GM18507 (cell line): Measurements from ENCODE around the gene LPP.
A peak's percentile ranks its signal among the peaks of the same experiment; 100 is the strongest.

Experiments
- DNase-seq: peaks from one replicate; pipeline ENCODE4 v3.0.0; 2011; ENCODE audit warnings: low read depth; ENCODE audit not compliant: insufficient read length; ENCODE audit errors: extremely low spot score
- FAIRE-seq: peaks from 2 replicates; lab custom pipeline; 2011; peaks lifted over from hg19 to GRCh38; lab: Jason Lieb, UNC

Gene LPP

GRCh38 chr3:188309437-188310269, 155.7 kb downstream of the LPP start:
- peak; percentile 38 for DNase-seq
- FAIRE-seq, result peak; percentile 78

- DNase-seq (no peak), FAIRE-seq (no peak)
These were observed 156.3 kb downstream of the LPP start for GRCh38 chr3:188310270-188310710.

- DNase-seq (no peak), FAIRE-seq (no peak)
These were observed 161.6 kb downstream of the LPP start for GRCh38 chr3:188315553-188315952.

GRCh38 chr3:188316021-188316722, 162.2 kb downstream of the LPP start:
- FAIRE-seq, result no peak

GRCh38 chr3:188316723-188317070, 162.7 kb downstream of the LPP start:
- no peak for DNase-seq

More at GRCh38 chr3:188316021-188316722, 162.2 kb downstream of the LPP start:
- no peak for DNase-seq

GRCh38 chr3:188319569-188319968, 165.6 kb downstream of the LPP start:
- DNase-seq (no peak), FAIRE-seq (no peak)

More at GRCh38 chr3:188316723-188317070, 162.7 kb downstream of the LPP start:
- FAIRE-seq, result no peak

GRCh38 chr3:188320757-188321156, 166.8 kb downstream of the LPP start:
- no peak for FAIRE-seq
- DNase-seq, result no peak

GRCh38 chr3:188321258-188321657, 167.3 kb downstream of the LPP start:
- DNase-seq, result no peak
- FAIRE-seq, result no peak

- DNase-seq (no peak), FAIRE-seq (no peak)
These were observed 168.4 kb downstream of the LPP start for GRCh38 chr3:188322135-188322887.

GRCh38 chr3:188323067-188323842, 169.3 kb downstream of the LPP start:
- no peak for DNase-seq
- no peak for FAIRE-seq

GRCh38 chr3:188326111-188326510, 172.2 kb downstream of the LPP start:
- FAIRE-seq, result no peak
- DNase-seq, result no peak

- FAIRE-seq (no peak), DNase-seq (no peak)
These were observed 173.0 kb downstream of the LPP start for GRCh38 chr3:188326968-188327367.

- no peak for DNase-seq
- no peak for FAIRE-seq
These were observed 173.5 kb downstream of the LPP start for GRCh38 chr3:188327433-188327832.

- DNase-seq, result no peak
- no peak for FAIRE-seq
These were observed 176.2 kb downstream of the LPP start for GRCh38 chr3:188330138-188330537.

- no peak for DNase-seq
- FAIRE-seq, result no peak
These were observed 177.2 kb downstream of the LPP start for GRCh38 chr3:188331166-188331565.

- no peak for DNase-seq
- no peak for FAIRE-seq
These were observed 178.1 kb downstream of the LPP start for GRCh38 chr3:188332085-188332484.

- FAIRE-seq (no peak), DNase-seq (no peak)
These were observed 181.7 kb downstream of the LPP start for GRCh38 chr3:188335656-188336055.

GRCh38 chr3:188336178-188336577, 182.2 kb downstream of the LPP start:
- no peak for DNase-seq
- no peak for FAIRE-seq

- DNase-seq (no peak), FAIRE-seq (no peak)
These were observed 183.3 kb downstream of the LPP start for GRCh38 chr3:188337232-188337631.
